Measurements from ENCODE around the gene ZMYM2. TPM values are rescaled to one million over a fixed set of nuclear protein-coding genes. Genes with fewer than 3 reads are reported as not detected.

Gene ZMYM2
- total RNA-seq, 1 donor from 2014 or later = 92.1 TPM

DNA sequence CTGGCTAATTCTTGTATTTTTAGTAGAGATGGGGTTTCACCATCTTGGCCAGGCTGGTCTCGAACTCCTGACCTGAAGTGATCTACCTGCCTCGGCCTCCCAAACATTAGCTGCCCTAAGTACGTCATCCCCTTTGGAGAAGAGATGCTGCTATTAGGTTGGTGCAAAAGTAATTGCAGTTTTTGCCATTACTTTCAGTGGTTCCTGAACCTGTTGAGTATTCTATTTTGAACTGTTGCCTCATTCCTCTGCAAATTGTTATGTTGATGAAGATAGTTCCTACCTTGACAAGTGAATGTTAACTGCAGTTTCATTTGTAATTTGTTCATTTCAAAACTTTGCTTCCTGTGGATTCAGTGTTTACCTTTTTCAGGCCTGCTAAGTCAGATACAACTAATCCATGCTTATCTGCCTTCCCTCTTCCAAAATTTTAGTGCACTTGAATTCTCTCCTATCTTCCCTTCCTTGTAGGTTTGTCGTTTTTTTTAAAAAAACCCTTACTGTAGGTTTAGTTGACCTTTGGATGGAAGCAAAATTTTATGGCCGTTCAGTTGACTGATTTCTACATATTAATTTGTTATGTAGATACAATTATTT, 24.0 kb downstream of the ZMYM2 start:
- Mint-ChIP-seq H3K4me1 (ENCODE audit: unreplicated experiment) (peaks cover 15% of the 10 kb centered on the region), H3K27ac (ENCODE audit: unreplicated experiment) (no peak overlapping the region), H3K9me3 (ENCODE audit: unreplicated experiment) (peaks cover 10% of the 10 kb centered on the region), H3K27me3 (ENCODE audit: unreplicated experiment) (no peaks in the 10 kb centered on the region), H3K36me3 (ENCODE audit: unreplicated experiment) (peaks cover 32% of the 10 kb centered on the region), H3K4me3 (ENCODE audit: unreplicated experiment) (no peak overlapping the region)
- DNase-seq (ENCODE audit: extremely low spot score, unreplicated experiment) = no peak
- TF ChIP-seq, protein P1, sequence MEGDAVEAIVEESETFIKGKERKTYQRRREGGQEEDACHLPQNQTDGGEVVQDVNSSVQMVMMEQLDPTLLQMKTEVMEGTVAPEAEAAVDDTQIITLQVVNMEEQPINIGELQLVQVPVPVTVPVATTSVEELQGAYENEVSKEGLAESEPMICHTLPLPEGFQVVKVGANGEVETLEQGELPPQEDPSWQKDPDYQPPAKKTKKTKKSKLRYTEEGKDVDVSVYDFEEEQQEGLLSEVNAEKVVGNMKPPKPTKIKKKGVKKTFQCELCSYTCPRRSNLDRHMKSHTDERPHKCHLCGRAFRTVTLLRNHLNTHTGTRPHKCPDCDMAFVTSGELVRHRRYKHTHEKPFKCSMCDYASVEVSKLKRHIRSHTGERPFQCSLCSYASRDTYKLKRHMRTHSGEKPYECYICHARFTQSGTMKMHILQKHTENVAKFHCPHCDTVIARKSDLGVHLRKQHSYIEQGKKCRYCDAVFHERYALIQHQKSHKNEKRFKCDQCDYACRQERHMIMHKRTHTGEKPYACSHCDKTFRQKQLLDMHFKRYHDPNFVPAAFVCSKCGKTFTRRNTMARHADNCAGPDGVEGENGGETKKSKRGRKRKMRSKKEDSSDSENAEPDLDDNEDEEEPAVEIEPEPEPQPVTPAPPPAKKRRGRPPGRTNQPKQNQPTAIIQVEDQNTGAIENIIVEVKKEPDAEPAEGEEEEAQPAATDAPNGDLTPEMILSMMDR (IDR thresholded peaks at IDR 0.05) = no peak

DNA sequence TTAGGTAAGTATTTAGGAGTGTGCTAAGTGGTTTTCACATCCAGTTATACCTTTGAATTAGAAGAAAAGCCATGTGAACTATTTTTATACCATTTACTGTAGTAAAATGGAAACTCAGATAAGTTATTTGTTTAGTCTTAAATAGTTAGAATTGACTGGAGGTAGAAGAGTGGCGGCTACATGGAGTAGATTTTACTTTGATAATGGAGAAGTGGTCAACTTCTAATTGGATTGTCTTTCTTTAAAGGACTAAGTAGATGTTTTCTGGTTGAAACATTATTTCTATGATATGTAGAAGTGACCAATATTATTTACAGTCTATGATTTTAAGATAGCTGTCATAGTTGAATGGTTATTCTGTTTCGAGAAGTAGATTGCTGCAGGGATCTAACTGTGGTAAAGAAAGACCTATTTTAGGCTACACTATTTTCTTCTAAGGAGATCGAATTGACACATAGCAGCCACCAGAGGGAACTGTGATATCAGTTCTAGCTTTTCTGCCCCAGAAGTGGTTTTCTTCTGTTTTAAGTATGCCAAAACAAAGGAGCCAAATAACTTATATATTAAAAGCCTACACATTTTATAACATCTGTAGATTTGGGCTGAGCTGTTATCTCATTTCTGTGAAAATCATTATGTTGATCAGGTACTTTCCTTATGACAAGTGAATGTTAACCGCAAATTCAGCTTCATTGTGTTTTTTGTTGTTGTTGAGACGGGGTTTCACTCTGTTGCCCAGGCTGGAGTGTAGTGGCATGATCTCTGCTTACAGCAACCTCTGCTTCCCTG, 26.1 kb downstream of the ZMYM2 start:
- DNase-seq (ENCODE audit: extremely low spot score, unreplicated experiment) = no peak
- H3K27ac Mint-ChIP-seq (ENCODE audit: unreplicated experiment) = no peak overlapping the region
- no peaks in the 10 kb centered on the region for H3K9me3 Mint-ChIP-seq (ENCODE audit: unreplicated experiment)

DNA sequence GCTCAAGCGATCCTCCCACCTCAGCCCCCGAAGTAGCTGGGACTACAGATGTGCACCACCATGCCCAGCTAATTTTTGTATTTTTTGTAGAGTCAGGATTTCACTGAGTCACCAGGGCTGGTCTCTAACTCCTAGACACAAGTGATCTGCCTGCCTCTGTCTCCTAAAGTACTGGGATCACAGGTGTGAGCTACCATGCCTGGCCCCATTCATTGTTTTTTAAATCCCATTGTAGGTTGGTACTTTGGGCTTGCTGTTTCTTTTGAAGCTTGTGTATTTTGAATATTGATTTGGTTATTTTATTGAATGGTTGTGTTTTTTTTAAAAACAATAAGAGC, 26.7 kb downstream of the ZMYM2 start:
- TF ChIP-seq, protein P1 (IDR thresholded peaks at IDR 0.05) = no peak
- H3K36me3 Mint-ChIP-seq (ENCODE audit: unreplicated experiment) = peaks cover 32% of the 10 kb centered on the region
- peaks cover 13% of the 10 kb centered on the region for H3K4me1 Mint-ChIP-seq (ENCODE audit: unreplicated experiment)
- no peaks in the 10 kb centered on the region for H3K9me3 Mint-ChIP-seq (ENCODE audit: unreplicated experiment)
- H3K27ac Mint-ChIP-seq (ENCODE audit: unreplicated experiment) = no peak overlapping the region
- H3K4me3 Mint-ChIP-seq (ENCODE audit: unreplicated experiment) = no peak overlapping the region
- H3K27me3 Mint-ChIP-seq (ENCODE audit: unreplicated experiment) = no peaks in the 10 kb centered on the region
- no peak for DNase-seq (ENCODE audit: extremely low spot score, unreplicated experiment)

More for the DNA sequence above, 26.1 kb downstream of the ZMYM2 start:
- Mint-ChIP-seq H3K36me3 (ENCODE audit: unreplicated experiment) (peaks cover 31% of the 10 kb centered on the region), H3K4me3 (ENCODE audit: unreplicated experiment) (no peak overlapping the region), H3K4me1 (ENCODE audit: unreplicated experiment) (peaks cover 13% of the 10 kb centered on the region), H3K27me3 (ENCODE audit: unreplicated experiment) (no peaks in the 10 kb centered on the region)
- TF ChIP-seq, protein P1 (IDR thresholded peaks at IDR 0.05) = peak; percentile 74

DNA sequence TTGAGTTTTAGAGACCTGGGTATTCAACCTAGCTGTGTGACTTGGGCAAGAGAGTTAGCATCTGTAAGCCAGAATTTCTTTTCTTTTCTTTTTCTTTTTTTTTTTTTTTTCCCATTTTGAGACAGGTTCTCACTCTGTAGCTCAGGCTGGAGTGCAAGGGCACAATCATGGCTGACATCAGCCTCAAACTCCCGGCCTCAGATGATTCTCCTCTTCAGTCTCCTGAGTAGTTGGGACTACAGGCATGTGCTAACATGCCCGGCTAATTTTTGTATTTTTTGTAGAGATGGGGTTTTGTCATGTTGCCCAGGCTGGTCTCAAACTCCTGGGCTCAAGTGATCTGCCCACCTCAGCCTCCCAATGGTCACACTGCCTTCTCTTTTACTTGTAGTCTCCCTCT, 33.0 kb downstream of the ZMYM2 start:
- Mint-ChIP-seq H3K27ac (ENCODE audit: unreplicated experiment) (no peak overlapping the region), H3K27me3 (ENCODE audit: unreplicated experiment) (no peaks in the 10 kb centered on the region), H3K4me3 (ENCODE audit: unreplicated experiment) (no peak overlapping the region), H3K4me1 (ENCODE audit: unreplicated experiment) (peaks cover 1% of the 10 kb centered on the region), H3K9me3 (ENCODE audit: unreplicated experiment) (no peaks in the 10 kb centered on the region), H3K36me3 (ENCODE audit: unreplicated experiment) (peaks cover 41% of the 10 kb centered on the region)
- TF ChIP-seq, protein P1 (IDR thresholded peaks at IDR 0.05) = no peak
- no peak for DNase-seq (ENCODE audit: extremely low spot score, unreplicated experiment)

DNA sequence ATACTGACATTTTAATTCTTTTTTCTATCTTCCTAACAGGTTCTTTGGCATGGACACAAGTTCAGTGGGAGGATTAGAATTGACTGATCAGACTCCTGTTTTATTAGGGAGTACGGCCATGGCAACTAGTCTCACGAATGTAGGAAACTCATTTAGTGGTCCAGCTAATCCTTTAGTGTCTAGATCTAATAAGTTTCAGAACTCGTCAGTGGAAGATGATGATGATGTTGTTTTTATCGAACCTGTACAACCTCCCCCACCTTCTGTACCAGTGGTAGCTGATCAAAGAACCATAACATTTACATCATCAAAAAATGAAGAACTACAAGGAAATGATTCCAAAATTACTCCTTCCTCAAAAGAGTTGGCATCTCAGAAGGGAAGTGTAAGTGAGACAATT, 34.5 kb downstream of the ZMYM2 start:
- TF ChIP-seq, protein P1 (IDR thresholded peaks at IDR 0.05) = no peak
- H3K4me1 Mint-ChIP-seq (ENCODE audit: unreplicated experiment) = peaks cover 1% of the 10 kb centered on the region
- no peak overlapping the region for H3K4me3 Mint-ChIP-seq (ENCODE audit: unreplicated experiment)
- H3K36me3 Mint-ChIP-seq (ENCODE audit: unreplicated experiment) = peaks cover 49% of the 10 kb centered on the region
- DNase-seq (ENCODE audit: extremely low spot score, unreplicated experiment) = no peak
- H3K27me3 Mint-ChIP-seq (ENCODE audit: unreplicated experiment) = no peaks in the 10 kb centered on the region
- H3K9me3 Mint-ChIP-seq (ENCODE audit: unreplicated experiment) = no peaks in the 10 kb centered on the region
- H3K27ac Mint-ChIP-seq (ENCODE audit: unreplicated experiment) = no peak overlapping the region

Measured in osteocyte (in vitro differentiated cells).